ENCODE measurements around the gene F2. TPM values are rescaled to one million over a fixed set of nuclear protein-coding genes. Genes with fewer than 3 reads are reported as not detected.

Gene F2
- total and polyA plus RNA-seq, 2 of the 13 experiments (the other 11 are each of a cell fraction or from before 2014, with no cell fraction given) = 330 to 801 TPM

DNA sequence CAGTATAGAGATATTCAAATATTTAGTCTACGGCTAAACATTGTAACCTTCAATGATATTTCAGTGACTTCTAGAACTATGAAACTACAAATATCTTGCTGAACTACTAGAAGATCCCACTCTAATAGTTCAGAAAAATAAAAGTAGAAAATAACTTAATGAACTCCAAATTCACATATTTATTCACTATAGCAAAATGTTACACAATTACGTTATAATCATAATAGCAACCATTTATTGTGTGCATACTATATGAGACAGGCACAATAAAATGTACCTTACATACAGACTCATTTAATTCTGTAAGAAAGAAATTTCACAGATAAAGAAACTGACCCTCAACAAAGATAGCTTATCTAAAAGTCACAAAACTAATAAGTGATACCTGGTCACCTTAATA, 57.9 kb downstream of the F2 start:
- Histone ChIP-seq H3K79me2 (ENCODE audit: insufficient read depth, low read length) (no peaks in the 10 kb centered on the region), H3K36me3 (replicated peaks in 1 of 2; ENCODE audit: control insufficient read depth in 1 of 2, insufficient read depth in 2 of 2, low read length in 2 of 2) (peaks cover 6 to 70% of the 10 kb centered on the region in 2 experiments), H3K4me1 (ENCODE audit: insufficient read depth, low read length) (no peaks in the 10 kb centered on the region), H3K9ac (ENCODE audit: insufficient read depth, low read depth, low read length) (no peak overlapping the region), H3K27me3 (ENCODE audit: control insufficient read depth in 1 of 2, insufficient read depth in 2 of 2, low read length in 2 of 2) (no peaks in the 10 kb centered on the region), H3K4me2 (ENCODE audit: low read depth, low read length) (no peak overlapping the region), H3K27ac (ENCODE audit: extremely low read length, insufficient read depth, low read length) (no peak overlapping the region), H2AFZ (ENCODE audit: low read length) (no peak overlapping the region), H4K20me1 (ENCODE audit: insufficient read depth, low read length) (no peaks in the 10 kb centered on the region), H3K9me3 (ENCODE audit: low read length) (no peaks in the 10 kb centered on the region), H3K4me3 (replicated peaks in 1 of 3; ENCODE audit: insufficient read depth in 1 of 3, low read depth in 2 of 3, low read length in 3 of 3) (no peak overlapping the region)
- intact Hi-C loops (cut with micrococcal nuclease; ENCODE audit: unreplicated experiment) = no loop called here
- BruUV-seq (replicated peaks) = no TSS peak
- DNase-seq (ENCODE audit: low spot score) = no peak
- no peak for FAIRE-seq
- ChIA-PET CTCF (ENCODE audit: low intra/inter-chr PET ratio, low total read pairs) (no interaction called here), POLR2A (no interaction called here)
- TF ChIP-seq CEBPB (IDR thresholded peaks at IDR 0.05; ENCODE audit: borderline replicate concordance, low read depth, low read length) (peak; percentile 76), ZNF737 (CRISPR knock-in tag; IDR thresholded peaks at IDR 0.05; ENCODE audit: borderline replicate concordance) (no peak), SETDB1 (CRISPR knock-in tag; IDR thresholded peaks at IDR 0.05; ENCODE audit: borderline replicate concordance) (no peak)
- TF ChIP-seq, protein P1, sequence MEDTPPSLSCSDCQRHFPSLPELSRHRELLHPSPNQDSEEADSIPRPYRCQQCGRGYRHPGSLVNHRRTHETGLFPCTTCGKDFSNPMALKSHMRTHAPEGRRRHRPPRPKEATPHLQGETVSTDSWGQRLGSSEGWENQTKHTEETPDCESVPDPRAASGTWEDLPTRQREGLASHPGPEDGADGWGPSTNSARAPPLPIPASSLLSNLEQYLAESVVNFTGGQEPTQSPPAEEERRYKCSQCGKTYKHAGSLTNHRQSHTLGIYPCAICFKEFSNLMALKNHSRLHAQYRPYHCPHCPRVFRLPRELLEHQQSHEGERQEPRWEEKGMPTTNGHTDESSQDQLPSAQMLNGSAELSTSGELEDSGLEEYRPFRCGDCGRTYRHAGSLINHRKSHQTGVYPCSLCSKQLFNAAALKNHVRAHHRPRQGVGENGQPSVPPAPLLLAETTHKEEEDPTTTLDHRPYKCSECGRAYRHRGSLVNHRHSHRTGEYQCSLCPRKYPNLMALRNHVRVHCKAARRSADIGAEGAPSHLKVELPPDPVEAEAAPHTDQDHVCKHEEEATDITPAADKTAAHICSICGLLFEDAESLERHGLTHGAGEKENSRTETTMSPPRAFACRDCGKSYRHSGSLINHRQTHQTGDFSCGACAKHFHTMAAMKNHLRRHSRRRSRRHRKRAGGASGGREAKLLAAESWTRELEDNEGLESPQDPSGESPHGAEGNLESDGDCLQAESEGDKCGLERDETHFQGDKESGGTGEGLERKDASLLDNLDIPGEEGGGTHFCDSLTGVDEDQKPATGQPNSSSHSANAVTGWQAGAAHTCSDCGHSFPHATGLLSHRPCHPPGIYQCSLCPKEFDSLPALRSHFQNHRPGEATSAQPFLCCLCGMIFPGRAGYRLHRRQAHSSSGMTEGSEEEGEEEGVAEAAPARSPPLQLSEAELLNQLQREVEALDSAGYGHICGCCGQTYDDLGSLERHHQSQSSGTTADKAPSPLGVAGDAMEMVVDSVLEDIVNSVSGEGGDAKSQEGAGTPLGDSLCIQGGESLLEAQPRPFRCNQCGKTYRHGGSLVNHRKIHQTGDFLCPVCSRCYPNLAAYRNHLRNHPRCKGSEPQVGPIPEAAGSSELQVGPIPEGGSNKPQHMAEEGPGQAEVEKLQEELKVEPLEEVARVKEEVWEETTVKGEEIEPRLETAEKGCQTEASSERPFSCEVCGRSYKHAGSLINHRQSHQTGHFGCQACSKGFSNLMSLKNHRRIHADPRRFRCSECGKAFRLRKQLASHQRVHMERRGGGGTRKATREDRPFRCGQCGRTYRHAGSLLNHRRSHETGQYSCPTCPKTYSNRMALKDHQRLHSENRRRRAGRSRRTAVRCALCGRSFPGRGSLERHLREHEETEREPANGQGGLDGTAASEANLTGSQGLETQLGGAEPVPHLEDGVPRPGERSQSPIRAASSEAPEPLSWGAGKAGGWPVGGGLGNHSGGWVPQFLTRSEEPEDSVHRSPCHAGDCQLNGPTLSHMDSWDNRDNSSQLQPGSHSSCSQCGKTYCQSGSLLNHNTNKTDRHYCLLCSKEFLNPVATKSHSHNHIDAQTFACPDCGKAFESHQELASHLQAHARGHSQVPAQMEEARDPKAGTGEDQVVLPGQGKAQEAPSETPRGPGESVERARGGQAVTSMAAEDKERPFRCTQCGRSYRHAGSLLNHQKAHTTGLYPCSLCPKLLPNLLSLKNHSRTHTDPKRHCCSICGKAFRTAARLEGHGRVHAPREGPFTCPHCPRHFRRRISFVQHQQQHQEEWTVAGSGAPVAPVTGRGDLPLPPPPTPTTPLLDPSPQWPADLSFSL (CRISPR knock-in tag; IDR thresholded peaks at IDR 0.05) = no peak
- WGBS (ENCODE audit: low lambda C conversion rate) = 99% methylated on average over 2 of the region's 2 CpGs
- no peak for ATAC-seq
- in situ Hi-C loops (cut with HindIII; ENCODE audit: extremely low pct_ligation_motif_present, low pct_unique_long_range_greater_than_20kb) = no loop called here
